Astrocyte (in vitro differentiated cells and primary cell): ENCODE measurements around the gene MAGEA12. TPM values are rescaled to one million over a fixed set of nuclear protein-coding genes. Genes with fewer than 3 reads are reported as not detected.
"Not testable (repeated sequence)": the region's sequence is repeated elsewhere in the genome, so short reads cannot be mapped to it uniquely, and the experiment has no call there.

ENCODE experiments used
- DNase-seq: peaks from one replicate; pipeline ENCODE4 v3.0.0-alpha.2; 2010; ENCODE audit warnings: low read depth
- FAIRE-seq: peaks from 2 replicates; lab custom pipeline; 2011; peaks lifted over from hg19 to GRCh38; lab: Jason Lieb, UNC
- H2AFZ ChIP-seq: 2 replicates; pipeline ENCODE4 v1.6.0; 2012; ENCODE audit warnings: low read depth, low read length, inconsistent platforms
- H3K27ac ChIP-seq: 2 replicates; pipeline ENCODE4 v1.5.1; 2011; ENCODE audit warnings: low read depth, low read length, inconsistent platforms
- H3K27me3 ChIP-seq: 2 replicates; pipeline ENCODE4 v1.6.0; 2011; ENCODE audit warnings: low read length, inconsistent platforms; ENCODE audit not compliant: insufficient read depth
- H3K36me3 ChIP-seq: 2 replicates; pipeline ENCODE4 v1.5.1; 2011; ENCODE audit warnings: low read length, inconsistent platforms; ENCODE audit not compliant: insufficient read depth
- H3K4me1 ChIP-seq: 2 replicates; pipeline ENCODE4 v1.5.1; 2011; ENCODE audit warnings: low read length, inconsistent platforms; ENCODE audit not compliant: insufficient read depth
- H3K4me2 ChIP-seq: 2 replicates; pipeline ENCODE4 v1.6.0; 2012; ENCODE audit warnings: low read length, inconsistent platforms
- H3K4me3 ChIP-seq: 2 replicates; pipeline ENCODE4 v1.5.1; 2011; ENCODE audit warnings: low read depth, mild to moderate bottlenecking, low read length, inconsistent platforms; ENCODE audit not compliant: insufficient read depth
- H3K79me2 ChIP-seq: 2 replicates; pipeline ENCODE4 v1.6.0; 2012; ENCODE audit warnings: mild to moderate bottlenecking, low read length, inconsistent platforms; ENCODE audit not compliant: insufficient read depth
- H3K9ac ChIP-seq: 2 replicates; pipeline ENCODE4 v1.6.0; 2012; ENCODE audit warnings: mild to moderate bottlenecking, low read length, inconsistent platforms
- H3K9me3 ChIP-seq: 2 replicates; pipeline ENCODE4 v1.5.1; 2012; ENCODE audit warnings: low read depth, mild to moderate bottlenecking, low read length, inconsistent platforms; ENCODE audit not compliant: insufficient read depth
- H4K20me1 ChIP-seq: 2 replicates; pipeline ENCODE4 v1.6.0; 2012; ENCODE audit warnings: low read length, inconsistent platforms; ENCODE audit not compliant: insufficient read depth
- H3K27ac Mint-ChIP-seq: one replicate; pipeline ENCODE4 v1.8.0; 2021; ENCODE audit warnings: mild to moderate bottlenecking, mixed read lengths; ENCODE audit not compliant: unreplicated experiment
- H3K27me3 Mint-ChIP-seq: one replicate; pipeline ENCODE4 v1.8.0; 2021; ENCODE audit warnings: low read depth, mixed read lengths; ENCODE audit not compliant: unreplicated experiment
- H3K36me3 Mint-ChIP-seq: one replicate; pipeline ENCODE4 v1.8.0; 2021; ENCODE audit warnings: low read depth, mixed read lengths; ENCODE audit not compliant: unreplicated experiment
- H3K4me1 Mint-ChIP-seq: one replicate; pipeline ENCODE4 v1.8.0; 2021; ENCODE audit warnings: low read depth, mixed read lengths; ENCODE audit not compliant: unreplicated experiment
- H3K4me3 Mint-ChIP-seq: one replicate; pipeline ENCODE4 v1.8.0; 2021; ENCODE audit warnings: mild to moderate bottlenecking, moderate library complexity, mixed read lengths; ENCODE audit not compliant: unreplicated experiment
- H3K9me3 Mint-ChIP-seq: one replicate; pipeline ENCODE4 v1.8.0; 2021; ENCODE audit warnings: mild to moderate bottlenecking, mixed read lengths; ENCODE audit not compliant: unreplicated experiment
- total RNA-seq: library from RNA; stranded (reverse); gene quantifications from 2 replicates; pipeline ENCODE4 v1.2.1, GENCODE V29; 2021

MAGEA12 gene
- total RNA-seq, 1 donor from 2014 or later = 0.98 TPM

DNA sequence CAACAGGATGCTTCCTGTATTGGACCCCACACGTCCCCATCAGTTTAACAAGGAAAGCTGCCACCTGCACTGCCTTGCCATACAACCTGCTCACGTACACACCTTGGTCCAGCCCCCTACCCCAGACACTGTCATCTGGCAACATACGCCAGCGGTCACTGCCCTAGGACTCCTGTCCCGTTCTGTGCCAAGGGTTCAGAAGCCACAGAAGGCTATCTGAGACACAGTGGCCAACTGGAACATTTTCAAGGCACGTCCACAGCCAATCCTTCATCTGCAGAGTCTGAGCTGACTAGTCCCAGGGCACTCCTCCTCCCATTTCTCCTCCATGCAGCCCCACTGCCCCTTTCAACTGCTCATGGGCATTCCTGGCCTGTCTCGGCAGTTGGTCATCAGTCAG is 28.0 kb downstream of the MAGEA12 start:
- not testable (repeated sequence) for H3K9me3 Mint-ChIP-seq, H3K4me3 Mint-ChIP-seq, H3K36me3 ChIP-seq, H3K27me3 Mint-ChIP-seq, H3K9me3 ChIP-seq, H3K27me3 ChIP-seq, H4K20me1 ChIP-seq, H3K4me1 Mint-ChIP-seq, H3K27ac ChIP-seq, H3K9ac ChIP-seq, H3K79me2 ChIP-seq, H2AFZ ChIP-seq, FAIRE-seq, H3K4me1 ChIP-seq, H3K27ac Mint-ChIP-seq, H3K4me3 ChIP-seq, H3K36me3 Mint-ChIP-seq, H3K4me2 ChIP-seq, DNase-seq

DNA sequence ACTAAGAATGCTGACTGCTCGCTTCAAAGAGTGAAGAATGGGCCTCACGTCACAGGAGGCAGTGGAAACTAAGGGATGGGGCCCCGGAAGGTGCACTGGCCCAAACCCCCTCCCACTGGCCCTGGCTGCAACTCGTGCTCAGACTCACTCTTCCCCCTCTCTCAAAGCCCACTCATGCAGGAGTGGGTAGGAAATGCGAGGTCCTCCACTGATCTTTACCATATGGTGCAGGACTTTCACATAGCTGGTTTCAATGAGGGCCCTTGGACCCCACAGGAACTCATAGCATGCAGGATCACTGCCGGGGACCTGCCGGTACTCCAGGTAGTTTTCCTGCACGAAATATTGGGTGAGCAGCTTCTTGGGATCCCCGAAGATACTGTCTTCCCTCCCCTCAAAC is 33.0 kb downstream of the MAGEA12 start:
- not testable (repeated sequence) for H3K4me3 Mint-ChIP-seq, H3K4me3 ChIP-seq, H3K27me3 Mint-ChIP-seq, H3K79me2 ChIP-seq, H4K20me1 ChIP-seq, H3K36me3 Mint-ChIP-seq, H3K27ac Mint-ChIP-seq, H3K9me3 ChIP-seq, H3K4me1 ChIP-seq, H3K27ac ChIP-seq, H3K36me3 ChIP-seq, H3K27me3 ChIP-seq, H3K9ac ChIP-seq, FAIRE-seq, H3K4me1 Mint-ChIP-seq, H3K9me3 Mint-ChIP-seq, H2AFZ ChIP-seq, DNase-seq, H3K4me2 ChIP-seq

DNA sequence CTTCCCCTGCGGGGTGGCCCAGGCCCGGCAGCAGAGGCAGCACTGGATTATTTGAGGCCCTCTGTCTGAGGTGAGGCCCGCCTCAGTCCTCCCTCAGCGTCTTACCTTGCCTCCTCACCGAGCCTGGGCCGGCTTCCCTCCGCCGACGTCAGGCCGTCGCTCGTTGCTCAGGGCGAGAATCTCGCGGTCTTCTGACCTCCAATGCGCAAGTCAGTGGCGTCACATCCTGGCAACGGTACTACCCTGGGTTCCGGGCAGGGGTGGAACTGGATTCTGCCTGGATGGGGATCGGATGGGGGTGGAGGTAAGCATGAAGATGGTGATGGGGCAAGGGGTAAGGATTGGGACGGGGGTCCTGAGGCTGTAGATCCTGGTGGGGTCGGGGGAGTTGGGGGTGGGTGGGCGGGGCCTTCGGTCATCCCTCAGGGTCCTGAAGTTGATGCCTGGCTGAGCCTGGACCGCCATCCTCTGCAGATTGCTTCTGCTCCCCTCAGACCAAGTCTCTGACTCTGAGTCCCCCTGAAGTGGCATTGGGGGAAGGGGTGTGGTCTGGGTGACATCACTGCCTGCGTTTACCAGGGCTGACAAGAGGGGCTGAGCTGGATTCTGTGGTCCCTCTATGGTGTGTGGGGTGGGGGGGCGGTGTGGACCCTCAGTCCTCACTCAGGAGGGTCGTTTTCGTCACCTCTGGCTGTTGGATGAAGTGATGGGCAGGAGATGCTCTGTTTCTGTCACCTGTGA is 36.2 kb downstream of the MAGEA12 start, which contains the start of gene MAGEA6:
Gene MAGEA6 (minus strand): TSS at position 141 of the 741 bp plus-strand sequence. CDS start 2,039 bp downstream, outside the sequence.
- H3K9ac ChIP-seq, H3K4me3 ChIP-seq, H3K27ac Mint-ChIP-seq, FAIRE-seq, H3K36me3 ChIP-seq, H4K20me1 ChIP-seq, H3K79me2 ChIP-seq, H3K27ac ChIP-seq, H3K27me3 Mint-ChIP-seq, H3K36me3 Mint-ChIP-seq, H3K9me3 ChIP-seq, H3K4me1 ChIP-seq, H2AFZ ChIP-seq, H3K4me3 Mint-ChIP-seq, H3K4me1 Mint-ChIP-seq, DNase-seq, H3K9me3 Mint-ChIP-seq, H3K27me3 ChIP-seq, H3K4me2 ChIP-seq: not testable (repeated sequence)

- not testable (repeated sequence) for H3K4me2 ChIP-seq, H3K36me3 ChIP-seq, H4K20me1 ChIP-seq, H3K9me3 Mint-ChIP-seq, H3K9ac ChIP-seq, H3K27me3 ChIP-seq, H3K4me3 ChIP-seq, H3K36me3 Mint-ChIP-seq, H3K27ac Mint-ChIP-seq, H3K27me3 Mint-ChIP-seq, H3K4me3 Mint-ChIP-seq, DNase-seq, H3K4me1 ChIP-seq, H3K27ac ChIP-seq, H3K4me1 Mint-ChIP-seq, H3K9me3 ChIP-seq, H3K79me2 ChIP-seq, H2AFZ ChIP-seq
- peak; percentile 64 for FAIRE-seq
Observed at GRCh38 chrX:152787062-152787461, 53.5 kb downstream of the MAGEA12 start.

Other genes with a start within 250 kb of the MAGEA12 start
- 0.41 and 0.43 TPM in 2 replicates for gene GABRQ, start 95.9 kb upstream of the MAGEA12 start, total RNA-seq
- 0.36 and 0.58 TPM in 2 replicates for gene MAGEA3, start 35.0 kb upstream of the MAGEA12 start, total RNA-seq
- not detected in 2 replicates for gene CSAG2, start 24.5 kb upstream of the MAGEA12 start, total RNA-seq
- 1.2 and 2.9 TPM in 2 replicates for gene MAGEA2B, start 19.1 kb upstream of the MAGEA12 start, total RNA-seq
- 0.75 and 1.2 TPM in 2 replicates for gene CSAG1, start within 50 bp of the MAGEA12 start, total RNA-seq
- 6.1 and 7.1 TPM in 2 replicates for gene MAGEA2, start 20.1 kb downstream of the MAGEA12 start, total RNA-seq
- 6.4 and 6.6 TPM in 2 replicates for gene CSAG3, start 25.5 kb downstream of the MAGEA12 start, total RNA-seq
- gene MAGEA6, start 35.9 kb downstream of the MAGEA12 start, total RNA-seq = 0.70 and 0.89 TPM in 2 replicates
- 31.8 and 38.0 TPM in 2 replicates for gene CETN2, start 97.0 kb downstream of the MAGEA12 start, total RNA-seq
- 25.5 and 34.2 TPM in 2 replicates for gene NSDHL, start 97.3 kb downstream of the MAGEA12 start, total RNA-seq
- 7.8 and 16.2 TPM in 2 replicates for gene ZNF185, start 164.3 kb downstream of the MAGEA12 start, total RNA-seq